ENCODE measurements around the gene TPCN2. TPM values are rescaled to one million over a fixed set of nuclear protein-coding genes. Genes with fewer than 3 reads are reported as not detected.

TPCN2 gene
- total RNA-seq, 1 experiment from 2014 or later: 63.6 TPM

DNA sequence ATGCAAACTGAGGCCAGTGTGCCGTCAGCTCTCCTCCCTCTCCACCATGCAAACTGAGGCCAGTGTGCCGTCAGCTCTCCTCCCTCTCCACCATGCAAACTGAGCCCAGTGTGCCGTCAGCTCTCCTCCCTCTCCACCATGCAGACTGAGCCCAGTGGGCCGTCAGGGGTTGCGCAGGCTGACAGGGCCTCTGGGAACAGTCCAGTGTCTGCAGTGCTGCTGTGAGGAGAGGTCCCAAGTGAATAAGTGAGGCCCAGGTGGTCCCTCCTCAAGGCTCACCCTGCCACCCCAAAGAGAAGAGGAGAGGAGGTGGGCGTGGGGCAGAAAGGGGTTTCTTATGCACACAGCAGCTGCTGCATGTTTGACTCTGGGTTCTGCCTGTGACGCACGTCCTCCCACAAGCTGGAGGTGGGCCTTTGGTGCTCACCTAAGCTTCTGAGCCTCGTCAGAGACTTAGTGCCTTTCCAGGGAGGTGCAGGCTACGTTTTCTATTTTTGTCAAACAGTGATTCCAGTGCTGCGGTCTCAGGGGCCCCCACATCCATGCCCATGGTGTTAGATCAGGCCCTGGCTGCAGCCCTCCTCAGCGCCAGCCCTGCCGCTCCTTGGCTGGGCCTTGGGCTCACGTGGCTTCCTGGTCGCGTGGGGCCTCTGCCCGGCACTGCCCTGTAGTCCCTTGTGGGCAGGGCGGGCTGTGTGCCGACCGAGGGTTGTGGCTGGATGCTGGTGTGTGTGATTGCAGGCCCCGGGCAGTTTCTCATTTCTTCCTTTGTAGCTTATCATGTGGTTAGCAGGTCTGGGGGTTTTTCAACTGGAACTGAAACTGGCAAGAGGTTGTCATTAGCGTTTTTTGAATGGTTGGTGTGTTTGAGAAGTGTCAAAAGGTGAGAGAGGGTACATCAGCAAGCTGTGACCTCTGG lies 7.1 kb downstream of the TPCN2 start:
- peak overlapping the region; percentile 53 for H3K27ac Mint-ChIP-seq (ENCODE audit: unreplicated experiment)
- Histone ChIP-seq H3K4me1 (peaks cover 27% of the 10 kb centered on the region), H3K27me3 (replicated peaks; ENCODE audit: control insufficient read depth, insufficient read depth, low read length) (no peaks in the 10 kb centered on the region), H3K36me3 (ENCODE audit: control insufficient read depth, insufficient read depth, low read length) (peaks cover 5% of the 10 kb centered on the region; the same call in 1 of the 2 replicates), H3K9me3 (peaks cover 4% of the 10 kb centered on the region; the same call in 1 of the 2 replicates), H3K4me3 (ENCODE audit: low read depth, low read length) (no peak overlapping the region)
- intact Hi-C loops (cut with micrococcal nuclease; ENCODE audit: unreplicated experiment): no loop called here
- DNase-seq: no peak
- peaks cover 34% of the 10 kb centered on the region for H3K36me3 Mint-ChIP-seq (ENCODE audit: insufficient read depth, unreplicated experiment)
- H3K27me3 Mint-ChIP-seq (ENCODE audit: insufficient read depth, unreplicated experiment): no peaks in the 10 kb centered on the region
- no peaks in the 10 kb centered on the region for H3K9me3 Mint-ChIP-seq (ENCODE audit: unreplicated experiment)
- POLR2A ChIA-PET: interaction anchor here (0.6 kb wide), 1 partner anchor 449 kb away, joined by 7 read pairs; no protein-coding TSS in a partner anchor
- H3K4me1 Mint-ChIP-seq (ENCODE audit: low read depth, unreplicated experiment): peaks cover 11% of the 10 kb centered on the region
- CTCF ChIA-PET: interaction anchor here (0.7 to 1.2 kb wide), 2 partner anchors 11 to 409 kb away, joined by 4 to 7 read pairs; no protein-coding TSS in a partner anchor
- BruUV-seq (replicated peaks): no TSS peak
- H3K4me3 Mint-ChIP-seq (ENCODE audit: unreplicated experiment): peak overlapping the region; percentile 16
- TF ChIP-seq, protein P1, sequence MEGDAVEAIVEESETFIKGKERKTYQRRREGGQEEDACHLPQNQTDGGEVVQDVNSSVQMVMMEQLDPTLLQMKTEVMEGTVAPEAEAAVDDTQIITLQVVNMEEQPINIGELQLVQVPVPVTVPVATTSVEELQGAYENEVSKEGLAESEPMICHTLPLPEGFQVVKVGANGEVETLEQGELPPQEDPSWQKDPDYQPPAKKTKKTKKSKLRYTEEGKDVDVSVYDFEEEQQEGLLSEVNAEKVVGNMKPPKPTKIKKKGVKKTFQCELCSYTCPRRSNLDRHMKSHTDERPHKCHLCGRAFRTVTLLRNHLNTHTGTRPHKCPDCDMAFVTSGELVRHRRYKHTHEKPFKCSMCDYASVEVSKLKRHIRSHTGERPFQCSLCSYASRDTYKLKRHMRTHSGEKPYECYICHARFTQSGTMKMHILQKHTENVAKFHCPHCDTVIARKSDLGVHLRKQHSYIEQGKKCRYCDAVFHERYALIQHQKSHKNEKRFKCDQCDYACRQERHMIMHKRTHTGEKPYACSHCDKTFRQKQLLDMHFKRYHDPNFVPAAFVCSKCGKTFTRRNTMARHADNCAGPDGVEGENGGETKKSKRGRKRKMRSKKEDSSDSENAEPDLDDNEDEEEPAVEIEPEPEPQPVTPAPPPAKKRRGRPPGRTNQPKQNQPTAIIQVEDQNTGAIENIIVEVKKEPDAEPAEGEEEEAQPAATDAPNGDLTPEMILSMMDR (IDR thresholded peaks at IDR 0.05; ENCODE audit: insufficient read depth in 1 of 2, low read depth in 1 of 2, low read length in 1 of 2, severe bottlenecking in 1 of 2, unreplicated experiment in 1 of 2): no peak

DNA sequence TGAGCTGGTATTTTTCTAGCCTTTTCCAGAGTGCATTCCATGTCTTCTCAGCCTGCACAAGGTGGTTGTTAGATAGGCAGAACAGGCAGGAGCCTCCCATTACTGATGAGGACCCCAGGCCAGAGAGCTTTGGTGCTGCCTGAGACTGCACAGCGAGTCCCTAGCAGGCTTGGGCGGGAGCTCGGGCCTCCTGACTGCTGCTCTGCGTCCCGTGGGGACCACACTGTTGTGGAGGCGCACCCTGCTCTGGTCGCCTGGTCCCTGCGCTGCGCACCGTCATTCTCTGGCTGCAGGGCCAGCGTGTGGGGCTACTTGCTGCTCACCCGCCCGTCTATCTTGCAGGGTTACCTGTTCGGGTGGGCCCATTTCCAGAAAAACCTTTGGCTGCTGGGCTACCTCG lies 8.5 kb downstream of the TPCN2 start:
- H3K36me3 ChIP-seq (ENCODE audit: control insufficient read depth, insufficient read depth, low read length): peaks cover 5% of the 10 kb centered on the region; the same call in 1 of the 2 replicates

DNA sequence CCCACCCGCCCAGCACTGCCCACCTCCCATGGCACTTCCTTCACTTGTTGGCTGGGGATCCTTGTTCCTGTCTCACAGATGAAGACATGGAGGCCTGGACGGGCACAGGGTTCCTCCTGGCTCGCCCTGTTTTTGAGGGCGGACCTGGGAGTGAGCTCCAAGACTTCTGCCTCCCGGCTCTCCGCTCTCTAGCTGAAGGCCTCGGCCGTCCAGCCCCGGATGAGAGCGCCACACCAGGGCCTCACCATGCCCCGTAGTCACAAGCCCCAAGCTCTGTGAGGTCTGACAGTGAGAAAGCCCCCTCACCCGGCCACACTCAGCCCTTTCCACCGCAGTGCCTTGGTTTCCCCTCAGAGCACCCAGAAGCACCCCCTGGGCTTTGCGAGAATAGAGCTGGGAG lies 9.1 kb downstream of the TPCN2 start:
- ChIA-PET CTCF (no interaction called here), POLR2A (interaction anchor here (1.0 kb wide), 1 partner anchor 9 kb away, joined by 3 read pairs; the partner anchor contains the start of gene TPCN2)
- no peaks in the 10 kb centered on the region for H3K9me3 Mint-ChIP-seq (ENCODE audit: unreplicated experiment)

More for the DNA sequence above, 8.5 kb downstream of the TPCN2 start:
- Mint-ChIP-seq H3K4me3 (ENCODE audit: unreplicated experiment) (no peak overlapping the region), H3K27ac (ENCODE audit: unreplicated experiment) (no peak overlapping the region), H3K36me3 (ENCODE audit: insufficient read depth, unreplicated experiment) (peaks cover 38% of the 10 kb centered on the region), H3K4me1 (ENCODE audit: low read depth, unreplicated experiment) (peaks cover 11% of the 10 kb centered on the region), H3K27me3 (ENCODE audit: insufficient read depth, unreplicated experiment) (no peaks in the 10 kb centered on the region), H3K9me3 (ENCODE audit: unreplicated experiment) (no peaks in the 10 kb centered on the region)
- CTCF ChIA-PET: interaction anchor here (0.7 kb wide), 1 partner anchor 32 kb away, joined by 3 read pairs; no protein-coding TSS in a partner anchor
- no TSS peak for BruUV-seq (replicated peaks)
- TF ChIP-seq, protein P1 (IDR thresholded peaks at IDR 0.05; ENCODE audit: insufficient read depth in 1 of 2, low read depth in 1 of 2, low read length in 1 of 2, severe bottlenecking in 1 of 2, unreplicated experiment in 1 of 2): no peak
- no peaks in the 10 kb centered on the region for H3K27me3 ChIP-seq (replicated peaks; ENCODE audit: control insufficient read depth, insufficient read depth, low read length)
- no peak for DNase-seq
- intact Hi-C loops (cut with micrococcal nuclease; ENCODE audit: unreplicated experiment): no loop called here
- H3K9me3 ChIP-seq: peaks cover 4% of the 10 kb centered on the region; the same call in 1 of the 2 replicates
- H3K4me3 ChIP-seq (ENCODE audit: low read depth, low read length): no peak overlapping the region
- H3K4me1 ChIP-seq: peaks cover 18% of the 10 kb centered on the region
- POLR2A ChIA-PET: interaction anchor here (1.0 kb wide), 1 partner anchor 9 kb away, joined by 3 read pairs; the partner anchor contains the start of gene TPCN2

More for the DNA sequence above, 9.1 kb downstream of the TPCN2 start:
- peaks cover 4% of the 10 kb centered on the region; the same call in 1 of the 2 replicates for H3K9me3 ChIP-seq
- H3K4me1 ChIP-seq: peaks cover 18% of the 10 kb centered on the region
- Mint-ChIP-seq H3K4me1 (ENCODE audit: low read depth, unreplicated experiment) (peaks cover 11% of the 10 kb centered on the region), H3K27me3 (ENCODE audit: insufficient read depth, unreplicated experiment) (no peaks in the 10 kb centered on the region), H3K36me3 (ENCODE audit: insufficient read depth, unreplicated experiment) (peaks cover 38% of the 10 kb centered on the region), H3K27ac (ENCODE audit: unreplicated experiment) (no peak overlapping the region), H3K4me3 (ENCODE audit: unreplicated experiment) (no peak overlapping the region)
- H3K4me3 ChIP-seq (ENCODE audit: low read depth, low read length): no peak overlapping the region
- TF ChIP-seq, protein P1 (IDR thresholded peaks at IDR 0.05; ENCODE audit: insufficient read depth in 1 of 2, low read depth in 1 of 2, low read length in 1 of 2, severe bottlenecking in 1 of 2, unreplicated experiment in 1 of 2): no peak
- H3K36me3 ChIP-seq (ENCODE audit: control insufficient read depth, insufficient read depth, low read length): peaks cover 5% of the 10 kb centered on the region; the same call in 1 of the 2 replicates
- H3K27me3 ChIP-seq (replicated peaks; ENCODE audit: control insufficient read depth, insufficient read depth, low read length): no peaks in the 10 kb centered on the region
- intact Hi-C loops (cut with micrococcal nuclease; ENCODE audit: unreplicated experiment): no loop called here
- no TSS peak for BruUV-seq (replicated peaks)
- DNase-seq: no peak

Measured in Caco-2 (cell line).